COR-L47 (cell line): ENCODE data around the gene HSF2BP.
"Not testable (repeated sequence)": the region's sequence is repeated elsewhere in the genome, so short reads cannot be mapped to it uniquely, and the experiment has no call there.

Experiments used
- DNase-seq: peaks from one replicate; lab custom pipeline; 2025; lab: John Stamatoyannopoulos, UW

Gene HSF2BP

GRCh38 chr21:43619344-43619743 lies 39.9 kb downstream of the HSF2BP start:
- DNase-seq, result no peak

- no peak for DNase-seq
Measured at GRCh38 chr21:43618940-43619339, 40.3 kb downstream of the HSF2BP start.

- DNase-seq, result not testable (repeated sequence)
Measured at GRCh38 chr21:43616861-43617260, 42.4 kb downstream of the HSF2BP start.

GRCh38 chr21:43614839-43615238 lies 44.4 kb downstream of the HSF2BP start:
- DNase-seq, result no peak

- no peak for DNase-seq
Measured at GRCh38 chr21:43613755-43614638, 45.3 kb downstream of the HSF2BP start.

GRCh38 chr21:43611598-43612369 lies 47.5 kb downstream of the HSF2BP start:
- peak; percentile 36 for DNase-seq

DNA sequence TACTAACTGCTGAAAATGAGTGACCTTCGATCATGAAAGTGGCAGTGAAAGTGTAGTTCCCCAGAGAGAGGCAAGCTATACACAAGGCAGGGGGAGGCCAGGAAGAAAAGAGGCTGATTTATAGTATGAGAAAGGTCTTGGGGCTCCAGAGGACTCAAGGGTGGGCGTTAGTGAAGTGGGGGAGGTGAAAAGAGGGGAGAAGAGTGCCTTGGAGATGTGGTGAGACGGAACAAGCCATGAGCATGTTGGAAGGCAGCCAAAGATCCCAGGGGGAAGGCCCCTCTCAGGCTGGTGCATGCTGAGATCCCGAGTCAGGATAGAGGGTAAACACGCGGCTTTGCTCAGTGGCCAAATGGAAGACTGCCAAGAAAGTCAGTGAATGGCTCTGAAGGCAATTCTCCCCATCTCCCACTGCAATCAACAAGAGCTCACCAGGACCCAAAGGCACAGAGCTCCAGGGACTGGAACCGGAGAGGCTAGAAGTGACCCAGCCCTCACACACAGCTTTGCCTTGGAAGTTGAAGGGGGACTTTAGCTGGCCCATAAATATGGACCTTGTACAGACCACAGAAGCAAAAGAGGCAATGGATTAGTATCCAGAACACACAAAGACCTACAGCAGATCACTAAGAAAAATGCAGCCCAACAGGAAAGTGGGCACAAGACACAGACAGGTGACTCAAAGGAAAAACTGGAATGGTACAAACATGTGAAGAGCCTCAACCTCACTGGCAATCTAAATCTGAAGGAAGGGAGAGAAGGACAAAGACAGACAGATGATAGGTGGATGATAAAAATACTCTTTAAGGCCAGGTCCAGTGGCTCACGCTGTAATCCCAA lies 49.6 kb downstream of the HSF2BP start:
- peak; percentile 99 for DNase-seq

DNA sequence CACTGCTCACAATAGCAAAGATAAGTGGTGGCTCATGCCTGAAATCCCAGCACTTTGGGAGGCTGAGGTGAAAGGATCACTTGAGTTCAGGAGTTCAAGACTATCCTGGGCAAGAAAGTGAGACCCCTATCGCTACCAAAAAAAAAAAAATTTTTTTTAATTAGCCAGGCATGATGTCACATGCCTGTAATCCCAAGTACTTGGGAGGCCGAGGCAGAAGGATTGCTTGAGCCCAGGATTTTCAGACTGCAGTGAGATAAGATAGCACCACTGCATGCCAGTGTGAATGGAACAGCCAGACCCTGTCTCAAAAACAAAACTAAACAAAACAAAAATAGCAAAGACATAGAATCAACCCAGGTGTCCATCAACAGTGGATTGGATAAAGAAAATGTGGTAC lies 50.6 kb downstream of the HSF2BP start:
- no peak for DNase-seq

- no peak for DNase-seq
Measured at GRCh38 chr21:43608225-43608624, 51.1 kb downstream of the HSF2BP start.

DNA sequence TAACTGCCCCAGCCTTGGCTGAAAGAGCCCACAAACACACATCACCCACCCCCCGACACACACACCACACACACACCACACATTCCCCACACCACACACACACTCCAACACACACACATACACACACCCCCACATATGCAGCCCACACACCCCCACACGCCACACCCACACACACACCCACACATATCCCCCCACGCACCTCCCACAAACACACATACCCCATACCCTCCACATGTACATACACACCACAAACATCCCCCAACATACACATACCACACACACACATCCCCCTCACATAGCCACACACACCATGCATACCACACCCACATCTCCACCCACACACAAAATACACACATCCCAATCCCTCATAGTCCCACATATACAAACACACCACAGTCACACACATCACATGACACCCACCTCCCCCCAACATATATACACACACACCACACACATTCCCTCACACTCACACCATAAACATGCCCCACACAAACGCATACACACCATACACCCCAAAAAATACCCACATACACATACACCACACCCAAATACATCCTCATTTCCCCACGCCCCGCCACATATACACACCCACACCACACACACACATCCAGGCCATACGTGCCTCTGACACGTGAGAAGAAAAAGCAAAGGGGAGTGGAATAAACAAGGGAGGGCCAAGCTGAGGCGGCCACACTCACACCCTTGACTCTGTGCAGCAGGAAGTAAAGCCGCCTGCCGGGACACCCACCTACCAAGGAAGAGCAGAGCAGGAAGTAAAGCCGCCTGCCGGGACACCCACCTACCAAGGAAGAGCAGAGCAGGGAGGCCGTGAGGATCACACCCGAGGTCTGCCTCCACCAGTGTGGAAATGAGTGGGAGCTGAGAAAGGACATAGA lies 53.7 kb downstream of the HSF2BP start:
- DNase-seq, result no peak

DNA sequence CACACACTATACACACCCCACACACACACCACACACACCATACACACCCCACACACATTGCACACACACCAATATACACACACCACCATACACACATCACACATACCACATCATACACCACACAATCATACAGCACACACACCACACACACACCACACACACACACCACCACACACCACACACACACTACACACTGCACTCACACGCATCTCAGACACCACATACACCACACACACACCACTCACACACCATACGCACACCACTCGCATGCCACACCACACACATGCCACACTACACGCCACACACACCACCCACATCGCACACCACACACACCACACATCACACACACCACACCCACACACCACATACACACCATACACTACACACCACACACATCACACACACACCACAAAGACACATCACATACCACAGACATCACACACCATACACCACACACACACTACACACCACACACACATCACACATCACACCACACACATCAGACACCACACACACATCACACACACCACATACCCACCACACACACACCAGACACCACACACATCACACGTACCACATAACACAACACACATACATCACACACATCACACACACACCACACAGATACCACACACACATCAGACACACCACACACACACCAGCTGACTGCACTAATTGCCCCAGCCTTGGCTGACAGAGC lies 54.6 kb downstream of the HSF2BP start:
- no peak for DNase-seq

DNA sequence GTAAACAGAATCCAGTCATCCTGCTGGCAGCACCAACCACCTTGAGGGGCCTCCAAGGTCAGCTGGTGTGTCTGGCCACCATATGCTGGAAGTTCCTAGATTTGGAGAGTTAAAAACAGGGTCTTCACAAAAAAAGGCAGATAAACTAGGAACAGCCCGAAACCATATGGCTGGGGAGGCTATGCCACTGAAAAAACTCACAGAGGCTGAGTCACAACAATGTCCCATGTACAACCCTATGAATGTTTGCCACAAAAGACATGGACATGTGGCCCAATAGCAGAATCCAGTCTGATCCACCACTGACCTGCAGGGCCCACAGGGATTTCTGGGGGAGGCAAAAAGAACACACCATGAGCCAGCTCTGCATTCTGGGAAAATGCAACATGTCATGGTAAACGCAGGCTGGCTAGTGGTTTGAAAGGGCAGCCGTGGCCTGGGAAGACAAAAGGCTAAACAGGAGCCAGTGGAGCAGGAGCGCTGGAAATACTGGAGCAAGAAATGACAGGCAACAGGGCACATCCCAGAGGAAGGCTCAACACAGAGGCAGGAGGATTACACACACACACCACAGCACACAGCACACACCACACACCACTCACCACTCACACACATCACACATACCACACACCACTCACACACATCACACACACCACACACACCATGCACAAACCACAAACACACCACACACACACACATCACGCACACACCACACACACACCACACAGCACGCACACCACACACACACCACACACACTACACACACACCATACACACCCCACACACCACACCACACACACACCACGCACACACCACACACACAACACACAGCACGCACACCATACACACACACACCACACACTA lies 55.4 kb downstream of the HSF2BP start:
- no peak for DNase-seq

DNA sequence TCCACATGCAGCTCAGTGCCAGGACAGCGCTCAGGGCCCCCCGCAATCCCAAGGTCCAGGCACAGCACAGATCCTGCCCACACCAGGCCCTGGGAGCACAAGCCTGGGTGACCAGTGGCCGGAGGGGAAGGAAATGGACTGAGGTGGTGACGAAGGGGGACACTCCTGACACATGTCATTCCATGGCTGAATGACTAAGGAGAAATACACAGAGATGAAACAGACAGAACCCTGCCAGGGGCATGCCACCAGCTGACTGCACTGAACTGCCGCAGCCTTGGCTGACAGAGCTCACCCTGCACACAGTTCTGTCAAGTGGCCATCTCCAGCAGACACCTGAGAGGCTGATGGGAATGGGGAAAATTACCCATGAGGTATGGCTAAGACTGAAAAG lies 56.1 kb downstream of the HSF2BP start:
- no peak for DNase-seq

- no peak for DNase-seq
Measured at GRCh38 chr21:43602266-43603232, 56.7 kb downstream of the HSF2BP start.

- no peak for DNase-seq
Measured at GRCh38 chr21:43600642-43601402, 58.5 kb downstream of the HSF2BP start.

DNA sequence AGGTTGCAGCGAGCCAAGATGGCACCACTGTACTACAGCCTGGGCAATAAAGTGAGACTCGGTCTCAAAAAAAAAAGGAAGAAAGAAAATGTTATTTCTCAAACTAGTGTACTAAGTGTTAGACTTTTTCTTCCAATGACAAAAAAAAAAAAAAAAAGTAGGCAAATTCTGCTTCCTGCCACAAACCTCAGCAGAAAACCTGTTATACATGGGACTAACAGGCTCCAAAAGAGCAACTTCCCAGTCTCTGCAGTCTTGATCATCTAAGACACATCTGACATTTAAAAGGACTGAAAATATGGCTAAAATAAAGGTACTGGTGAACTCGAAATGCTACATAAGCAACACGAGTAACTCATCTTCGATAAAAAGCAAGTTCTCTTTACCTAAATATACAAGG lies 59.6 kb downstream of the HSF2BP start:
- no peak for DNase-seq

DNA sequence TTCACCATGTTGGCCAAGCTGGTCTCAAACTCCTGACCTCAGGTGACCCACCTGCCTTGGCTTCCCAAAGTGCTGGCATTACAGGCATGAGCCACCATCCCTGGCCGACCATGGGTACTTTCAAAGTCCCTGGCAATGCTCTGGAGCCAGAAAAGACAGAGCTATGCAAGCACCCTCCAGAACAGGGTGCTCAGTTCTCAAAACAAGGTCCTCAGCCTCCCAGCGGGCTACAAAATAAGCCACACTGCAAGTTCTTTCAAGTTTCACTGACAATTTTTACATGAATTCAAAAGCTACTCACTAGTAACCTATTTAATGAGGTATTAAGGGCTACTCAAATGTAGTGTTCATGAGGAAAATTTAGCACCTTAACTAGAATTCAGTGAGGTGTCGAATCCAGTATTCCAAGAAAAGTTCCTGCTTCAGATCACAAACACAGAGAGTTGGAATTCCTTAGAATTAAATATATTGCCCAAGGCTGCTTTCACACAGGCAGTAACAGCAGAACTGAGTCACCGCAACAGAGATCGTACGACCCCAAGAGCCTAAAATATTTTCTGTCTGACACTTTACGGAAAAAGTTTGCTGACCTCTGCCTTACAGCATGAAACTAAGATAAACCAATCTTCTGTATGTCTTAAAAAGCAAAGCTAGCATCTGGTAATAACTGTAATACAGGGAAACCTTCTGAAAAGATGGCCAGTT lies 60.7 kb downstream of the HSF2BP start:
- no peak for DNase-seq
